ENCODE measurements around the gene TMX4. TPM values are rescaled to one million over a fixed set of nuclear protein-coding genes. Genes with fewer than 3 reads are reported as not detected.

The TMX4 gene
- total RNA-seq, 1 experiment from 2014 or later = 11.7 TPM

DNA sequence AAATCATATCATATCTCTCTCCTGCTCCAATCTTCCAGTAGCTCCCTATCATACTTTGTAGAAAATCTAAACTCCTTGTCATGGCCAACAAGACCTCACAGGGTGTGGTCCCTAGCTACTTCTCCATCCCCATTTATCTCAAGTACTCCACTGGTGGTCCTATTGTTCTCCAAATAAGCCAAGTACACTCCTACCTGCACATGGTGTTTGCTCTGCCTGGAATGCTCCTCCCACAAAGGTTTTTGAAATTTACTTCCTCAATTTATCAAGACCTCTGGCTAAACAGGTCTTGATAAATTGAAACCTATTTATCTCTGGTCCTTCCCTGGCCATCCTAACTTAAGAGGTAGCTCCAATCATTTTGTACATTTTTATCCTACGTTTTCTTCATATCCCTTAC, 12.1 kb downstream of the TMX4 start:
- H3K79me2 ChIP-seq (ENCODE audit: insufficient read depth, low read length) = no peaks in the 10 kb centered on the region
- H3K23ac ChIP-seq (ENCODE audit: insufficient read length, low read depth, low read length) = no peak overlapping the region
- H2BK120ac ChIP-seq (ENCODE audit: low read depth, low read length, poor library complexity, severe bottlenecking) = no peak overlapping the region
- H3K4me2 ChIP-seq (ENCODE audit: insufficient read depth, insufficient read length, low read length) = no peak overlapping the region
- no peak overlapping the region for H2BK20ac ChIP-seq (ENCODE audit: low read depth, low read length, poor library complexity, severe bottlenecking)
- no peak overlapping the region for H3K4me3 Mint-ChIP-seq
- H3K4me1 Mint-ChIP-seq = peaks cover 18 to 27% of the 10 kb centered on the region in 2 experiments
- no peak overlapping the region for H3K27ac ChIP-seq (ENCODE audit: insufficient read length, low read depth, low read length)
- no peak overlapping the region for H3K4ac ChIP-seq (ENCODE audit: low read depth, low read length)
- H3K27me3 ChIP-seq (ENCODE audit: insufficient read depth, low read length) = no peaks in the 10 kb centered on the region
- no peak overlapping the region for H3K14ac ChIP-seq (ENCODE audit: insufficient read depth, low read length)
- TF ChIP-seq, protein P1, sequence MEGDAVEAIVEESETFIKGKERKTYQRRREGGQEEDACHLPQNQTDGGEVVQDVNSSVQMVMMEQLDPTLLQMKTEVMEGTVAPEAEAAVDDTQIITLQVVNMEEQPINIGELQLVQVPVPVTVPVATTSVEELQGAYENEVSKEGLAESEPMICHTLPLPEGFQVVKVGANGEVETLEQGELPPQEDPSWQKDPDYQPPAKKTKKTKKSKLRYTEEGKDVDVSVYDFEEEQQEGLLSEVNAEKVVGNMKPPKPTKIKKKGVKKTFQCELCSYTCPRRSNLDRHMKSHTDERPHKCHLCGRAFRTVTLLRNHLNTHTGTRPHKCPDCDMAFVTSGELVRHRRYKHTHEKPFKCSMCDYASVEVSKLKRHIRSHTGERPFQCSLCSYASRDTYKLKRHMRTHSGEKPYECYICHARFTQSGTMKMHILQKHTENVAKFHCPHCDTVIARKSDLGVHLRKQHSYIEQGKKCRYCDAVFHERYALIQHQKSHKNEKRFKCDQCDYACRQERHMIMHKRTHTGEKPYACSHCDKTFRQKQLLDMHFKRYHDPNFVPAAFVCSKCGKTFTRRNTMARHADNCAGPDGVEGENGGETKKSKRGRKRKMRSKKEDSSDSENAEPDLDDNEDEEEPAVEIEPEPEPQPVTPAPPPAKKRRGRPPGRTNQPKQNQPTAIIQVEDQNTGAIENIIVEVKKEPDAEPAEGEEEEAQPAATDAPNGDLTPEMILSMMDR (conservative IDR thresholded peaks at IDR 0.05) = no peak
- H4K8ac ChIP-seq (replicated peaks; ENCODE audit: insufficient read length, low read depth, low read length) = no peak overlapping the region
- H3K36me3 Mint-ChIP-seq (ENCODE audit: insufficient read depth in 1 of 3, low read depth in 3 of 3) = no peaks in the 10 kb centered on the region; a peak in 1 of 7 replicates
- H2AFZ ChIP-seq (ENCODE audit: low read length) = no peak overlapping the region
- H2AK5ac ChIP-seq (ENCODE audit: insufficient read length, low read length) = no peak overlapping the region
- no peaks in the 10 kb centered on the region for H3K9me3 Mint-ChIP-seq
- no peak overlapping the region for H3K56ac ChIP-seq (ENCODE audit: insufficient read length, low read depth, low read length)
- H3K23me2 ChIP-seq (ENCODE audit: insufficient read length, low read depth, low read length, poor library complexity, severe bottlenecking) = no peaks in the 10 kb centered on the region
- no peak overlapping the region for H2BK12ac ChIP-seq (ENCODE audit: insufficient read length, low read depth, low read length)
- WGBS (ENCODE audit: extremely low coverage, insufficient read length, low lambda C conversion rate) = 100% methylated on average over 1 of the region's 1 CpG
- H3K27me3 Mint-ChIP-seq (ENCODE audit: low read depth) = no peaks in the 10 kb centered on the region
- no peak overlapping the region for H3K18ac ChIP-seq (ENCODE audit: insufficient read length, low read depth, low read length)
- no peaks in the 10 kb centered on the region for H3K4me1 ChIP-seq (ENCODE audit: insufficient read depth, low read length)
- DNase-seq = no peak
- H3K9me3 ChIP-seq (ENCODE audit: control insufficient read depth, low read depth, low read length) = no peaks in the 10 kb centered on the region
- no peaks in the 10 kb centered on the region for H3K79me1 ChIP-seq (ENCODE audit: insufficient read depth, low read depth, low read length, poor library complexity, severe bottlenecking)
- H4K91ac ChIP-seq (ENCODE audit: insufficient read length, low read depth, low read length) = no peak overlapping the region
- no peak overlapping the region for H3K9ac ChIP-seq (ENCODE audit: extremely low read depth, insufficient read length, low read length)
- no peak overlapping the region for H2BK5ac ChIP-seq (ENCODE audit: insufficient read length, low read length)
- no peak overlapping the region for H4K5ac ChIP-seq (ENCODE audit: insufficient read length, low read depth, low read length)
- no peak overlapping the region for H3T11ph ChIP-seq (ENCODE audit: low read length)
- H4K20me1 ChIP-seq (ENCODE audit: control insufficient read depth, insufficient read depth, insufficient read length) = no peaks in the 10 kb centered on the region
- H2BK15ac ChIP-seq (ENCODE audit: low read depth, low read length) = no peak overlapping the region
- H3K27ac Mint-ChIP-seq = no peak overlapping the region
